ENCODE data around the gene ATCAY.

ATCAY gene

GRCh38 chr19:3910105-3910504 lies 29.6 kb downstream of the ATCAY start:
- DNase-seq (ENCODE audit: low read depth), result no peak
- H3K4me3 ChIP-seq (ENCODE audit: low read depth, low read length), result no peak overlapping the region
- TF ChIP-seq CTCF (IDR thresholded peaks at IDR 0.05; ENCODE audit: low read depth, low read length, missing control alignments), result no peak

- TF ChIP-seq CTCF (IDR thresholded peaks at IDR 0.05; ENCODE audit: low read depth, low read length, missing control alignments), result no peak
- H3K4me3 ChIP-seq (ENCODE audit: low read depth, low read length), result no peak overlapping the region
- DNase-seq (ENCODE audit: low read depth), result no peak
Observed at GRCh38 chr19:3914199-3914598, 33.7 kb downstream of the ATCAY start.

- TF ChIP-seq CTCF (IDR thresholded peaks at IDR 0.05; ENCODE audit: low read depth, low read length, missing control alignments), result no peak
- H3K4me3 ChIP-seq (ENCODE audit: low read depth, low read length), result no peak overlapping the region
- DNase-seq (ENCODE audit: low read depth), result no peak
Observed at GRCh38 chr19:3916033-3916432, 35.5 kb downstream of the ATCAY start.

GRCh38 chr19:3919793-3920192 lies 39.3 kb downstream of the ATCAY start:
- no peak overlapping the region for H3K4me3 ChIP-seq (ENCODE audit: low read depth, low read length)
- TF ChIP-seq CTCF (IDR thresholded peaks at IDR 0.05; ENCODE audit: low read depth, low read length, missing control alignments), result no peak

GRCh38 chr19:3923096-3923758 lies 42.7 kb downstream of the ATCAY start:
- no peak overlapping the region for H3K4me3 ChIP-seq (ENCODE audit: low read depth, low read length)
- no peak for TF ChIP-seq CTCF (IDR thresholded peaks at IDR 0.05; ENCODE audit: low read depth, low read length, missing control alignments)
- no peak for DNase-seq (ENCODE audit: low read depth)

More at GRCh38 chr19:3919793-3920192, 39.3 kb downstream of the ATCAY start:
- DNase-seq (ENCODE audit: low read depth), result no peak

- TF ChIP-seq CTCF (IDR thresholded peaks at IDR 0.05; ENCODE audit: low read depth, low read length, missing control alignments), result no peak
- DNase-seq (ENCODE audit: low read depth), result no peak
Observed at GRCh38 chr19:3923912-3924311, 43.4 kb downstream of the ATCAY start.

GRCh38 chr19:3931041-3931440 lies 50.6 kb downstream of the ATCAY start:
- DNase-seq (ENCODE audit: low read depth), result no peak
- H3K4me3 ChIP-seq (ENCODE audit: low read depth, low read length), result no peak overlapping the region
- no peak for TF ChIP-seq CTCF (IDR thresholded peaks at IDR 0.05; ENCODE audit: low read depth, low read length, missing control alignments)

More at GRCh38 chr19:3923912-3924311, 43.4 kb downstream of the ATCAY start:
- no peak overlapping the region for H3K4me3 ChIP-seq (ENCODE audit: low read depth, low read length)

All from GM12864 (cell line).